HG02970 (cell line): ENCODE results near the gene ZC3H7A.
A peak's percentile ranks its signal among the peaks of the same experiment; 100 is the strongest.
"Not testable (repeated sequence)": the region's sequence is repeated elsewhere in the genome, so short reads cannot be mapped to it uniquely, and the experiment has no call there.

ENCODE experiments used
- ATAC-seq: cut with Tn5 transposase; IDR thresholded peaks from one replicate; pipeline ENCODE4 v1.9.1; 2021; ENCODE audit warnings: mild to moderate bottlenecking, moderate library complexity, moderate number of reproducible peaks; ENCODE audit not compliant: unreplicated experiment, low FRiP score

Gene ZC3H7A

GRCh38 chr16:11797166-11797956, at the start of gene ZC3H7A:
Gene ZC3H7A, minus strand, starts transcription at chr16:11797258. Its CDS starts 14,904 bp downstream, at chr16:11782354.
- ATAC-seq: peak; percentile 89

DNA sequence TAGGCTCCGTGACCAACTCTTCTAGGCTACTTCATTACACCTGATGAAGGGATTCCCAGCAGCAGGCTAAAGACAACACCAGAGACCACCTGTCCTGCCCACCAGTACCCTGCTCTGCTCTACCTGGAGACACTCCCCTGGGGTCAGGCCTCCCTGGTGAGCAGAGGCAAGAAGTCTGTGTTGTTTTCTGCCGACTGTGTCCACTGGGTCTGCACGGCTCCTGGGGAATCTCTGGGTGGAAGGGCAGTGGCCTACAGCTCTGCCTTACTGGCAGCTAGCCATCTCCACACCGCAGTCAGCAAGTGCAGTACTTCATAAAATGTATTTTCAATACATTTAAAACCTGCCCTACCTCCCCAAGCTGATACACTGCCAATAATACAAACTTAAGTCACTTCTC, 47.4 kb upstream of the ZC3H7A start:
- no peak for ATAC-seq

GRCh38 chr16:11843861-11844260, 46.8 kb upstream of the ZC3H7A start:
- ATAC-seq: no peak

DNA sequence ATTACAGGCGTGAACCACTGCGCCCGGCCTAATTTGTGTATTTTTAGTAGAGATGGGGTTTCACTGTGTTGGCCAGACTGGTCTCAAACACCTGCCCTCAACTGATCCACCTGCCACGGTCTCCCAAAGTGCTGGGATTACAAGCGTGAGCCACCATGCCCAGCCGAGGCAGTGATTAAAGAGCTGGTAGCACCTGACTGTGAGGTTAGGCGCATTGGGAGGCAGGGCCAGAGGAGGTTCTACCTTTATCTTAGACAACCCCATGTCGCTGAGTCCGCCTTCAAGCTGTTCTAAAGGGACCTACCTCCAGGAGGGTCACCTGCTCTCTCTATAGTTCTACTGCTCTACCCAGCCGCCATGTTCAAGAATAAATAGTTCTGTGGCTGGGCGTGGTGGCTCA, 46.1 kb upstream of the ZC3H7A start:
- ATAC-seq: no peak

- ATAC-seq: no peak
Measured at GRCh38 chr16:11841026-11841425, 44.0 kb upstream of the ZC3H7A start.

DNA sequence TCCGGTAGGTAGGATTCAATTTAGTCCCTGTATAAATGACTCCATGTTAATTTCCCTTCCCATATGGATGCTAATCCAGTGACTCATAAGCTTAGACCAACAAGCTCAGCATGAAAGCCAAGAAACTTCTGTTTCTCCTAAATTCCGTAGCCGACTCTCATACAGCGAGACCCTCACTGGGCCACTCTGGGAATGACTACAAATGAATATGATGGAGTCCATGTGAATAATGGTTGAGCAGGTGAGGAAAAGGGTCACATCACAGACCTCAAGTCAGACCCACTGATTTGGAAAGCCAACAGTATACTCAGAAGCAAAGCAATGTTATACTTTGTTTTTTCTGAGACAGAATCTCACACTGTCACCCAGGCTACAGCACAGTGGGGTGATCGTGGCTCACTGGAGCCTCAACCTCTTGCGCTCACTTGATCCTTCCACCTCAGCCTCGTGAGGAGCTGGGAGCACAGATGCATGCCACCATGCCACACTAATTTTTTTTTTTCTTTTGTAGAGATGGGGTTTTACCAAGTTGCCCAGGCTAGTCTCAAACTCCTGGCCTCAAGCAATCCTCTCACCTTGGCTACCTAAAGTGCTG, 39.7 kb upstream of the ZC3H7A start:
- no peak for ATAC-seq

GRCh38 chr16:11835891-11836649, 39.0 kb upstream of the ZC3H7A start:
- no peak for ATAC-seq

GRCh38 chr16:11835309-11835708, 38.3 kb upstream of the ZC3H7A start:
- ATAC-seq: no peak

GRCh38 chr16:11833951-11834695, 37.1 kb upstream of the ZC3H7A start:
- ATAC-seq: no peak

GRCh38 chr16:11828696-11829095, 31.6 kb upstream of the ZC3H7A start:
- ATAC-seq: no peak

DNA sequence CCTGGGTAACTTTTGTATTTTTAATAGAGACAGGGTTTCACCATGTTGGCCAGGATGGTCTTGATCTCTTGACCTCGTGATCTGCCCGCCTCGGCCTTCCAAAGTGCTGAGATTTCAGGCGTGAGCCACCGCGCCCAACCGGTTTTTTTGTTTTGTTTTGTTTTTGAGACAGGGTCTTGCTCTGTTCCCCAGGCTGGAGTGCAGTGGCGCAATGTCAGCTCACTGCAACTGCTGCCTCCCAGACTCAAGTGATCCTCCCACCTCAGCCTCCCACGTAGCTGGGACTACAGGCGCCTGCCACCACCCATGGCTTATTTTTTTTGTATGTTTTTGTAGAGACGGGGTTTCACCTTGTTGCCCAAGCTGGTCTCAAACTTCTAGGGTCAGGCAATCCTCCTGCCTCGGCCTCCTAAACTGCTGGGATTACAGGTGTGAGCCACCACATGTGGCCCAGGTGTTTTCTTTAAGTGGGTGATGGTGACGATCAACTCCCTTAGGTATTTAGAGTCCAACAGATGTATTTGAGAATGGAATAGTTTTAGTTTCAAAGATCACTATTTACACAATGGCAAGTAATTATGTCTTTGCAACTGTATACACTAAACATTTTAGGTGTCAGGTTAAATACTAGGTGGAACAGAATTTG, 28.6 kb upstream of the ZC3H7A start:
- ATAC-seq: not testable (repeated sequence)

GRCh38 chr16:11824362-11824761, 27.3 kb upstream of the ZC3H7A start:
- no peak for ATAC-seq

- ATAC-seq: not testable (repeated sequence)
Measured at GRCh38 chr16:11823645-11824044, 26.6 kb upstream of the ZC3H7A start.

- no peak for ATAC-seq
Measured at GRCh38 chr16:11819798-11820197, 22.7 kb upstream of the ZC3H7A start.

- ATAC-seq: not testable (repeated sequence)
Measured at GRCh38 chr16:11818970-11819369, 21.9 kb upstream of the ZC3H7A start.

GRCh38 chr16:11816123-11816522, 19.1 kb upstream of the ZC3H7A start:
- ATAC-seq: no peak

DNA sequence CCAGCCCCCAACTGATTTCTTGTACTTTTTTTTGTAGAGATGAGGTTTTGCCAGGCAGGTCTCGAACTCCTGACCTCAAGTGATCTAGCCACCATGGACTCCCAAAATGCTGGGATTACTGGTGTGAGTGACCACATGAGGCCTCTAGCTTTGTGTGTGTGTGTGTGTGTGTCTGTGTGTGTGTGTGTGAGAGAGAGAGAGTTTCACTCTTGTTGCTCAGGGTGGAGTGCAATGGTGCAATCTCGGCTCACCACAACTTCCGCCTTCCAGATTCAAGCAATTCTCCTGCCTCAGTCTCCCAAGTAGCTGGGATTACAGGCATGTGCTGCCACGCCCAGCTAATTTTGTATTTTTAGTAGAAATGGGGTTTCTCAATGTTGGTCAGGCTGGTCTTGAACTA, 17.7 kb upstream of the ZC3H7A start:
- ATAC-seq: not testable (repeated sequence)

- no peak for ATAC-seq
Measured at GRCh38 chr16:11806721-11807120, 9.7 kb upstream of the ZC3H7A start.

- no peak for ATAC-seq
Measured at GRCh38 chr16:11805556-11805955, 8.5 kb upstream of the ZC3H7A start.

DNA sequence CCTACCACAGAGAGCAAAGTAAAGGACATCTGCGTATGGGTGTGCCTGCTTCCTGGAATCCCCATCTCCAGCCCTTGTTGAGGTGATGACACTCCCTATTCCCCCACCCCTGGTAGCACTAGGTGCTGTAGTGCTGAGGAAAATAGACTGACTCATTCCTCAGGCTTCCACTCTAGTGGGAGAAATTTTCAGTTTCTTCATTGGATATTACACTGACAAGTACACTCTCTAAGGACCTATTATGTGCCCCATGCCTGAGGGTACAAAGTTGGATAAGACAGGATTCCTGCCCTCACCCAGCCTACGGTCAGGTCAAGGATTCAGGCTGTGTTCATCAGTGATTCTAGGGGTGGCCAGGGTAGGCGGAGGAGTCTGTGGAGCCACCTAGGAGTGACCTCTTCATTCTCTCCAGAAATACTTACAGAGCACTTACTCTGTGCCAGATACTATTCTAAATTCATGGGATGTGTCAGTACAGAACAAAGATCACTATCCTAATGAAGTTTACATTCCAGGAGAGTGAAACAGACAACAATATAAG, 4.5 kb upstream of the ZC3H7A start:
- no peak for ATAC-seq
